Neuronal stem cell (in vitro differentiated cells): ENCODE data around the gene NDUFC2.
A peak's percentile ranks its signal among the peaks of the same experiment; 100 is the strongest.

ENCODE experiments used
- DNase-seq: peaks from one replicate; pipeline ENCODE4 v3.0.0-alpha.2; 2013; ENCODE audit warnings: low spot score
- H2AFZ ChIP-seq: one replicate; pipeline ENCODE4 v1.6.1; 2013; ENCODE audit warnings: mild to moderate bottlenecking, low read length, inconsistent platforms
- H2AK5ac ChIP-seq: 2 replicates; pipeline ENCODE4 v1.6.1; 2013; ENCODE audit warnings: low read depth, mild to moderate bottlenecking, inconsistent platforms, low read length, moderate library complexity, mixed read lengths
- H2BK120ac ChIP-seq: 2 replicates; pipeline ENCODE4 v1.6.1; 2013; ENCODE audit warnings: low read depth, mild to moderate bottlenecking, inconsistent platforms, low read length, moderate library complexity, mixed read lengths
- H2BK12ac ChIP-seq: one replicate; pipeline ENCODE4 v1.6.1; 2013; ENCODE audit warnings: low read length, inconsistent platforms
- H2BK15ac ChIP-seq: 2 replicates; pipeline ENCODE4 v1.6.1; 2013; ENCODE audit warnings: mild to moderate bottlenecking, low read length, inconsistent platforms, mixed read lengths
- H2BK5ac ChIP-seq: one replicate; pipeline ENCODE4 v1.6.1; 2013; ENCODE audit warnings: inconsistent platforms, mild to moderate bottlenecking, low read length, moderate library complexity
- H3K14ac ChIP-seq: one replicate; pipeline ENCODE4 v1.6.1; 2013; ENCODE audit warnings: low read length, inconsistent platforms
- H3K18ac ChIP-seq: 2 replicates; pipeline ENCODE4 v1.6.1; 2013; ENCODE audit warnings: low read length, inconsistent platforms
- H3K23ac ChIP-seq: 2 replicates; pipeline ENCODE4 v1.6.1; 2013; ENCODE audit warnings: low read depth, mild to moderate bottlenecking, mixed read lengths, low read length, inconsistent platforms; ENCODE audit not compliant: poor library complexity
- H3K27ac ChIP-seq: replicated peaks from 3 replicates; pipeline ENCODE4 v1.5.1; 2013; ENCODE audit warnings: low read length, inconsistent platforms
- H3K27me3 ChIP-seq, 3 experiments: 2 replicates each; pipeline ENCODE4 v1.6.1; 2013; ENCODE audit warnings: low read length in 3 of 3, mild to moderate bottlenecking in 2 of 3, inconsistent platforms in 1 of 3, low read depth in 1 of 3, mixed read lengths in 1 of 3, moderate library complexity in 1 of 3; ENCODE audit not compliant: control insufficient read depth in 3 of 3, insufficient read depth in 3 of 3
- H3K36me3 ChIP-seq, 2 donors: replicated peaks in 1 of 2; 2 replicates each; pipeline ENCODE4 v1.6.1; 2013; ENCODE audit warnings: low read length in 2 of 2; ENCODE audit not compliant: control insufficient read depth in 2 of 2, insufficient read depth in 2 of 2
- H3K4ac ChIP-seq: 2 replicates; pipeline ENCODE4 v1.6.1; 2013; ENCODE audit warnings: inconsistent platforms, mild to moderate bottlenecking, low read length, moderate library complexity
- H3K4me1 ChIP-seq, 2 donors: 1 replicate in 1 of 2; 2 replicates in 1 of 2; pipeline ENCODE4 v1.6.1; 2013; ENCODE audit warnings: low read length in 2 of 2, low read depth in 1 of 2; ENCODE audit not compliant: control insufficient read depth in 2 of 2, insufficient read depth in 1 of 2
- H3K4me2 ChIP-seq: one replicate; pipeline ENCODE4 v1.6.1; 2013; ENCODE audit warnings: mild to moderate bottlenecking, low read length, inconsistent platforms; ENCODE audit not compliant: insufficient read depth, poor library complexity, severe bottlenecking
- H3K4me3 ChIP-seq, 2 donors: 2 replicates each; pipeline ENCODE4 v1.5.1; 2013; ENCODE audit warnings: low read length in 2 of 2, mild to moderate bottlenecking in 2 of 2, inconsistent platforms in 1 of 2, moderate library complexity in 1 of 2
- H3K79me1 ChIP-seq: one replicate; pipeline ENCODE4 v1.6.1; 2013; ENCODE audit warnings: low read depth, mild to moderate bottlenecking, inconsistent platforms, low read length, moderate library complexity
- H3K9ac ChIP-seq: one replicate; pipeline ENCODE4 v1.6.1; 2013; ENCODE audit warnings: mild to moderate bottlenecking, low read depth, low read length, inconsistent platforms; ENCODE audit not compliant: poor library complexity
- H3K9me3 ChIP-seq, 2 donors: replicated peaks in 1 of 2; 2 replicates each; pipeline versions ENCODE3 to v1.6.1; 2013; ENCODE audit warnings: low read length in 2 of 2, mild to moderate bottlenecking in 2 of 2, inconsistent platforms in 1 of 2, low read depth in 1 of 2, mixed read lengths in 1 of 2, moderate library complexity in 1 of 2; ENCODE audit not compliant: control insufficient read depth in 2 of 2, insufficient read depth in 1 of 2
- H4K8ac ChIP-seq: one replicate; pipeline ENCODE4 v1.6.1; 2013; ENCODE audit warnings: low read depth, mild to moderate bottlenecking, inconsistent platforms, low read length, moderate library complexity
- H4K91ac ChIP-seq: one replicate; pipeline ENCODE4 v1.6.1; 2013; ENCODE audit warnings: low read length, low read depth, mild to moderate bottlenecking, inconsistent platforms; ENCODE audit not compliant: poor library complexity
- WGBS, 2 donors: extraction: QIAGEN DNeasy Blood & Tissue Kit; methylation state at CpG; one replicate each; pipeline ENCODE4 v1.1.7; 2013; ENCODE audit warnings: missing lambda C conversion rate in 2 of 2, mixed read lengths in 1 of 2; ENCODE audit not compliant: insufficient read length in 2 of 2, insufficient replicate concordance in 1 of 2; ENCODE audit errors: extremely low coverage in 2 of 2; 5-methylcytosine and 5-hydroxymethylcytosine counted together

Gene NDUFC2

GRCh38 chr11:78082146-78082545, 2.5 kb upstream of the NDUFC2 start:
- WGBS, 2 donors = no CpG with 5 or more reads among the region's 8 CpGs
- H3K27ac ChIP-seq = no peak overlapping the region

GRCh38 chr11:78081583-78081982, 1.9 kb upstream of the NDUFC2 start:
- H2BK120ac ChIP-seq = no peak overlapping the region
- no peak overlapping the region for H3K23ac ChIP-seq
- H4K91ac ChIP-seq = no peak overlapping the region
- no peak overlapping the region for H2BK15ac ChIP-seq
- peaks cover 3% of the 10 kb centered on the region for H3K79me1 ChIP-seq
- no peak overlapping the region for H3K4me3 ChIP-seq
- peaks cover 2 to 17% of the 10 kb centered on the region in 2 donors for H3K36me3 ChIP-seq
- H3K4ac ChIP-seq = no peak overlapping the region
- H2BK5ac ChIP-seq = no peak overlapping the region
- H2AK5ac ChIP-seq = no peak overlapping the region
- no peak overlapping the region for H3K9ac ChIP-seq
- H3K27me3 ChIP-seq = no peaks in the 10 kb centered on the region
- no peak overlapping the region for H3K14ac ChIP-seq
- H4K8ac ChIP-seq = no peak overlapping the region
- no peaks in the 10 kb centered on the region for H3K9me3 ChIP-seq
- no peak overlapping the region for H3K4me2 ChIP-seq
- WGBS, 2 donors = no CpG with 5 or more reads among the region's 6 CpGs
- H3K27ac ChIP-seq = no peak overlapping the region
- H2AFZ ChIP-seq = no peak overlapping the region
- H2BK12ac ChIP-seq = no peak overlapping the region
- no peak for DNase-seq
- H3K18ac ChIP-seq = no peak overlapping the region
- H3K4me1 ChIP-seq = peaks cover 3 to 11% of the 10 kb centered on the region in 2 donors

More at GRCh38 chr11:78082146-78082545, 2.5 kb upstream of the NDUFC2 start:
- Histone ChIP-seq H3K18ac (no peak overlapping the region), H3K36me3 (peaks cover 0 to 12% of the 10 kb centered on the region in 2 donors), H3K4ac (no peak overlapping the region), H3K4me1 (peaks cover 3 to 11% of the 10 kb centered on the region in 2 donors), H3K14ac (no peak overlapping the region), H2AFZ (no peak overlapping the region), H2BK15ac (no peak overlapping the region), H2BK120ac (no peak overlapping the region), H3K79me1 (peaks cover 3% of the 10 kb centered on the region), H3K27me3 (no peaks in the 10 kb centered on the region), H4K8ac (no peak overlapping the region), H2BK5ac (no peak overlapping the region), H2BK12ac (no peak overlapping the region), H3K23ac (no peak overlapping the region), H4K91ac (no peak overlapping the region), H3K9ac (no peak overlapping the region), H3K4me2 (no peak overlapping the region), H3K4me3 (no peak overlapping the region), H3K9me3 (no peaks in the 10 kb centered on the region), H2AK5ac (no peak overlapping the region)
- DNase-seq = no peak

GRCh38 chr11:78080818-78081495, 1.3 kb upstream of the NDUFC2 start:
- peaks cover 3 to 11% of the 10 kb centered on the region in 2 donors for H3K4me1 ChIP-seq
- no peak for DNase-seq
- WGBS, 2 donors = no CpG with 5 or more reads among the region's 11 CpGs

GRCh38 chr11:78080084-78080817, 589 bp upstream of the NDUFC2 start:
- H3K27ac ChIP-seq = no peak overlapping the region
- no peak overlapping the region for H3K9ac ChIP-seq
- peak overlapping the region; percentile 93 for H2AFZ ChIP-seq
- WGBS, 2 donors = no CpG with 5 or more reads among the region's 23 CpGs
- peak overlapping the region; percentile 72 for H3K4me2 ChIP-seq
- H3K4me3 ChIP-seq = peak overlapping the region; percentile 91 to 93
- no peaks in the 10 kb centered on the region for H3K9me3 ChIP-seq
- peak overlapping the region; percentile 94 for H3K18ac ChIP-seq
- no peak overlapping the region for H2BK12ac ChIP-seq
- H3K14ac ChIP-seq = no peak overlapping the region
- no peak overlapping the region for H3K4ac ChIP-seq
- no peak overlapping the region for H2BK120ac ChIP-seq
- H3K4me1 ChIP-seq = peaks cover 3 to 11% of the 10 kb centered on the region in 2 donors
- no peak overlapping the region for H4K91ac ChIP-seq
- no peak overlapping the region for H3K23ac ChIP-seq
- peaks cover 2 to 27% of the 10 kb centered on the region in 2 donors for H3K36me3 ChIP-seq
- no peak overlapping the region for H2BK15ac ChIP-seq
- H2AK5ac ChIP-seq = no peak overlapping the region
- no peak overlapping the region for H4K8ac ChIP-seq
- H2BK5ac ChIP-seq = no peak overlapping the region
- H3K79me1 ChIP-seq = peaks cover 3% of the 10 kb centered on the region
- DNase-seq = no peak
- H3K27me3 ChIP-seq = no peaks in the 10 kb centered on the region

More at GRCh38 chr11:78080818-78081495, 1.3 kb upstream of the NDUFC2 start:
- H2BK12ac ChIP-seq = no peak overlapping the region
- no peaks in the 10 kb centered on the region for H3K27me3 ChIP-seq
- no peak overlapping the region for H3K4ac ChIP-seq
- no peak overlapping the region for H3K23ac ChIP-seq
- H3K14ac ChIP-seq = no peak overlapping the region
- H2AFZ ChIP-seq = no peak overlapping the region
- no peak overlapping the region for H3K9ac ChIP-seq
- H2AK5ac ChIP-seq = no peak overlapping the region
- H3K4me3 ChIP-seq = no peak overlapping the region
- H2BK120ac ChIP-seq = no peak overlapping the region
- peaks cover 3% of the 10 kb centered on the region for H3K79me1 ChIP-seq
- H3K4me2 ChIP-seq = no peak overlapping the region
- H3K36me3 ChIP-seq = peaks cover 2 to 21% of the 10 kb centered on the region in 2 donors
- H4K8ac ChIP-seq = no peak overlapping the region
- no peak overlapping the region for H2BK5ac ChIP-seq
- H3K9me3 ChIP-seq = no peaks in the 10 kb centered on the region
- no peak overlapping the region for H2BK15ac ChIP-seq
- H3K27ac ChIP-seq = no peak overlapping the region
- no peak overlapping the region for H4K91ac ChIP-seq
- no peak overlapping the region for H3K18ac ChIP-seq
